ENCODE measurements around the gene SOX1. TPM values are rescaled to one million over a fixed set of nuclear protein-coding genes. Genes with fewer than 3 reads are reported as not detected.

The SOX1 gene
- total RNA-seq, 1 donor from 2014 or later = not detected

DNA sequence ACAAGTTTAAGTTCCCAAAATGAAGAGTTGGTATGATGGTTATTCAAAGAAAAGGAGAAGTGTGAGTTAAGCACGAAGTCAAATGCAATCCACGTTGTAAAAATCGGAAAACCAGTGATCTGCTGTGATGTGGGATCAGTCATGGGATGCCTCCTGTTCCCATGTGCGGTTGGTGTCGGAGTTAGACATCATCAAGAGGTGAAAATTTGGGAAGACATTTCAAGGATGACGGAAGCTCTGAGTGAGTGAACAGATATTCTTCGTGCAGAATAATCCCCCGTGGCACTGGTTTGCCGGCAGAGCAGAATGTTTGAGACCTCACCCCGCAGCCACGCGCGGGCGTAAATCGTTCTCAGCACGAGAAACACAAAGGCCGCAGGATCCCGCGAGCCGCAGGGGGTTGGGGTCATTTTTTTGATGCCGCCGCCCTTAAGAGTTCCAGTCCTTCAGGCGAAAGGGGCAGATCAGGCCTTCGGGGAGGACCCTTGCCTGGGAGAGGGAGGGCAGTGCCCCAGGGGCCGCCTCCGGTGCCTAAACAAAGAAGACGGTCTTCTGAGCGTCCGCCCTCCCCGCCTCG, 13.7 kb upstream of the SOX1 start:
- Histone ChIP-seq H3K27ac (no peak overlapping the region), H3K9me3 (no peaks in the 10 kb centered on the region), H3K4me1 (peaks cover 0 to 5% of the 10 kb centered on the region in 2 donors), H3K27me3 (peaks cover 7% of the 10 kb centered on the region), H3K4me3 (no peak overlapping the region), H3K36me3 (no peaks in the 10 kb centered on the region)
- DNase-seq (ENCODE audit: low spot score in 2 of 2) = no peak
- intact Hi-C loops (cut with DNase I) = no loop called here
- no peak for TF ChIP-seq CTCF (IDR thresholded peaks at IDR 0.05)

GRCh38 chr13:112053744-112054615, 13.0 kb upstream of the SOX1 start:
- TF ChIP-seq CTCF (IDR thresholded peaks at IDR 0.05) = no peak
- H3K9me3 ChIP-seq = no peaks in the 10 kb centered on the region
- H3K27me3 ChIP-seq = peaks cover 7% of the 10 kb centered on the region
- no peak for DNase-seq (ENCODE audit: low spot score in 2 of 2)
- no peak overlapping the region for H3K27ac ChIP-seq
- no peaks in the 10 kb centered on the region for H3K36me3 ChIP-seq
- peaks cover 0 to 5% of the 10 kb centered on the region in 2 donors for H3K4me1 ChIP-seq
- H3K4me3 ChIP-seq = no peak overlapping the region
- intact Hi-C loops (cut with DNase I) = no loop called here

GRCh38 chr13:112054616-112055015, 12.3 kb upstream of the SOX1 start:
- intact Hi-C loops (cut with DNase I) = no loop called here
- no peaks in the 10 kb centered on the region for H3K9me3 ChIP-seq
- H3K36me3 ChIP-seq = no peaks in the 10 kb centered on the region
- peaks cover 7% of the 10 kb centered on the region for H3K27me3 ChIP-seq
- no peak for TF ChIP-seq CTCF (IDR thresholded peaks at IDR 0.05)
- H3K27ac ChIP-seq = no peak overlapping the region
- peaks cover 0 to 5% of the 10 kb centered on the region in 2 donors for H3K4me1 ChIP-seq
- DNase-seq (ENCODE audit: low spot score in 2 of 2) = no peak
- no peak overlapping the region for H3K4me3 ChIP-seq

GRCh38 chr13:112055036-112055914, 11.7 kb upstream of the SOX1 start:
- H3K9me3 ChIP-seq = no peaks in the 10 kb centered on the region
- H3K36me3 ChIP-seq = no peaks in the 10 kb centered on the region
- peaks cover 0 to 5% of the 10 kb centered on the region in 2 donors for H3K4me1 ChIP-seq
- H3K27me3 ChIP-seq = peaks cover 7% of the 10 kb centered on the region
- H3K27ac ChIP-seq = no peak overlapping the region
- H3K4me3 ChIP-seq = no peak overlapping the region
- intact Hi-C loops (cut with DNase I) = no loop called here
- no peak for DNase-seq (ENCODE audit: low spot score in 2 of 2)
- no peak for TF ChIP-seq CTCF (IDR thresholded peaks at IDR 0.05)

GRCh38 chr13:112055915-112056269, 11.1 kb upstream of the SOX1 start:
- TF ChIP-seq CTCF (IDR thresholded peaks at IDR 0.05) = no peak
- no peak overlapping the region for H3K27ac ChIP-seq
- no peak for DNase-seq (ENCODE audit: low spot score in 2 of 2)
- no peaks in the 10 kb centered on the region for H3K36me3 ChIP-seq
- no peak overlapping the region for H3K4me3 ChIP-seq
- intact Hi-C loops (cut with DNase I) = no loop called here
- peaks cover 7% of the 10 kb centered on the region for H3K27me3 ChIP-seq
- H3K4me1 ChIP-seq = peaks cover 0 to 5% of the 10 kb centered on the region in 2 donors
- no peaks in the 10 kb centered on the region for H3K9me3 ChIP-seq
